NCI-H2029 treated with DMSO at 0.1 percent for 48 hours (cell line): ENCODE data around the gene TXNDC12.
"Not testable (repeated sequence)": the region's sequence is repeated elsewhere in the genome, so short reads cannot be mapped to it uniquely, and the experiment has no call there.

ENCODE experiments used
- DNase-seq: peaks from one replicate; lab custom pipeline; 2025; lab: John Stamatoyannopoulos, UW

The TXNDC12 gene

GRCh38 chr1:52055066-52055865, at the start of gene TXNDC12:
Gene TXNDC12, minus strand, starts transcription at chr1:52055191. Its CDS starts 95 bp downstream, at chr1:52055096.
- DNase-seq: peak; percentile 97

GRCh38 chr1:52102336-52103013, 47.5 kb upstream of the TXNDC12 start:
- no peak for DNase-seq

- no peak for DNase-seq
These were observed 43.3 kb upstream of the TXNDC12 start for GRCh38 chr1:52098139-52098871.

DNA sequence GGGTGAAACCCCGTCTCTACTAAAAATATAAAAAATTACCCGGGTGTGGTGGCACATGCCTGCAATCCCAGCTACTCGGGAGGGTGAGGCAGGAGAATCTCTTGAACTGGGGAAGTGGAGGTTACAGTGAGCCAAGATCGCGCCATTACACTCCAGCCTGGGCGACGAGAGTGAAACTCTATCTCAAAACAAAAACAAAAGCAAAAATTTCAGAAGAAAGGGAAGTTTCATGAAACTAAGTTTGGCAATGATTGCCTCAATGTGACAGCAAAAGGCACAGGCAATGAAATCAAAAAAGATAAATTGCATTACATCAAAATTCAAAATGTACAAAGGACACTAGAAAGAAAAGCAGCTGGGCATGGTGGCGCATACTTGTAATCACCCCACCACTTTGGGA, 41.2 kb upstream of the TXNDC12 start:
- DNase-seq: no peak

DNA sequence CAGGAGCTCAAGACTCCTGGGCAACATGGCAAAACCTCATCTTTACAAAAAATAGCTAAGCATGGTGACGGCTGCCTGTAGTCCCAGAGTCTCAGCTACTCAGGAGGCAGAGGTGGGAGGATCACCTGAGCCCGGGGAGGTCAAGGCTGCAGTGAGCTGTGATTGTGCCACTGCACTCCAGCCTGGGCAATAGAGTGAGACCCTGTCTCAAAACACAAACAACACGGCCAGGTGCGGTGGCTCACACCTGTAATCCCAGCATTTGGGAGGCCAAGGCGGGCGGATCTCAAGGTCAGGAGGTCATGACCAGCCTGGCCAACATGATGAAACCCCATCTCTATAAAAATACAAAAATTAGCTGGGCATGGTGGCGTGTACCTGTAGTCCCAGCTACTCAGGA, 39.3 kb upstream of the TXNDC12 start:
- DNase-seq: not testable (repeated sequence)

- DNase-seq: not testable (repeated sequence)
These were observed 32.9 kb upstream of the TXNDC12 start for GRCh38 chr1:52087892-52088291.

DNA sequence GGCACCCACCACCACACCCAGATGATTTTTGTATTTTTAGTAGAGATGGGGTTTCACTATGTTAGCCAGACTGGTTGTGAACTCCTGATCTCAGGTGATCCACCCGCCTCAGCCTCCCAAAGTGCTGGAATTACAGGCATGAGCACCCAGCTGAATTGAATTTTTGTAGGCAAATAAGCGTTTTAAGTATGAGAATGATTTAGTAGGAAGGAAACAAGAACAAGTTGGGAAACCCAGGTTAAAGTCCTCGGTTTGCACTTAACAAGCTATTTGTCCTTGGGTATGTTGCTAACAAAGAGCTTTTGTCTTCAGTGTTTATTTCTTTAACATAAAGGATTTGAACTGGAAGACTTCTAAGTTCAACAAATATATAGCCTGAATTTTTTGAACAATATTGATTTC, 25.0 kb upstream of the TXNDC12 start:
- DNase-seq: no peak

DNA sequence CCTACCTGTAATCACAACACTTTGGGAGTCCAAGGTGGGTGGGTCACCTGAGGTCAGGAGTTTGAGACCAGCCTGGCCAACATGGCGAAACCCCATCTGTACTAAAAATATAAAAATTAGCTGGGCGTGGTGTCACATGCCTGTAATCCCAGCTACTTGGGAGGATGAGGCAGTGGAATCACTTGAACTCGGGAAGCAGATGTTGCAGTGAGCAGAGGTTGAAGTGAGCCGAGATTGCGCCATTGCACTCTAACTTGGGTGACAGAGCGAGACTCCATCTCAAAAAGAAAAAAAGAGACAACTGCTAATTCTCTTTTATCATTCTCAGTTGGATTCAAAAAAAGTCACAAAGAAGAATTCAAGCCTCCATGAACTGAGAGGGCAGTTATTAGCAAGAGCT, 22.3 kb upstream of the TXNDC12 start:
- not testable (repeated sequence) for DNase-seq

DNA sequence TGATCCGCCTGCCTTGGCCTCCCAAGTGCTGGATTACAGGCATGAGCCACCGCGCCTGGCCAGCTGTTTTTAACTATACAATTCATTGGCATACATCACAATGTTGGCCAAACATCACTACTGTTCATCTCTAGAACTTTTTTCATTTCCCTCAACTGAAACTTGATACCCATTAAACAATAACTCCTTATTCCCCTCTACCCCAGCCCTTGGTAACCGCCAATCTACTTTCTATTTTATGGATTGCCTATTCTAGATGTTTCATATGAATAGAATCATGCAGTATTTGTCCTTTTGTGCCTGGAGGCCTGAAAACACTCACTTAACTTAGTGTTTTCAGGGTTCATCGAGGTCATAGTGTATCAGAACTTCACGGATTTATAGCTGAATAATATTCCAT, 17.3 kb upstream of the TXNDC12 start:
- peak; percentile 8 for DNase-seq

- no peak for DNase-seq
These were observed 15.7 kb upstream of the TXNDC12 start for GRCh38 chr1:52070704-52071103.

- no peak for DNase-seq
These were observed 8.2 kb upstream of the TXNDC12 start for GRCh38 chr1:52063192-52063591.

GRCh38 chr1:52060822-52061221, 5.8 kb upstream of the TXNDC12 start:
- no peak for DNase-seq

- no peak for DNase-seq
These were observed 4.9 kb upstream of the TXNDC12 start for GRCh38 chr1:52059888-52060287.

GRCh38 chr1:52059321-52059720, 4.3 kb upstream of the TXNDC12 start:
- no peak for DNase-seq

DNA sequence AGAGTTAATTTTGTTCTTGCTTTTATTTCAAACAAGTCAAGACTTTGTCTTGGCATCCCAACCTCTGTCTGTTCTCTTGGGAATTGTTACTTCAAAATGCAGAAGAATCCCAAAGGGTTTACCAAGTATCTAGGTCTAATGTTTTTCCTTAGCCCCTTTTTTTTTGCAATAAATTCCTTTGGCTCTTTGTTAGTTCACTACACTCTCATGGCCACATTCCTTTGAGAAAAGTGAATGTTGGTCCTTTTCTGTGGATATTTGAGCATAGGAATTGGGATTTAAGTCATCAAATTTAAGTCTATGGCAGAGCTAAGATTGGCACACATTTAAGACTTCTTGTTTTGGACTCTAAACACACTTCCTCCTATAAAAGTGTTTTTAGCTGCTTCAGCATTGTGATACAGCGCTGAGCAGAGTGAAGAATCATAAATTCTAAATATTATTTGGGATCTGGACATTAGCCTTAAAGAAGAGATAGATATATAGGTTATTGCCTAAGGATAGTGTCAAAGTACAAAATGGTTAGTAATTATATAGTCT, 3.0 kb upstream of the TXNDC12 start:
- no peak for DNase-seq

GRCh38 chr1:52057255-52057654, 2.3 kb upstream of the TXNDC12 start:
- no peak for DNase-seq

- no peak for DNase-seq
These were observed 1.9 kb upstream of the TXNDC12 start for GRCh38 chr1:52056937-52057231.

- peak; percentile 99 for DNase-seq
These were observed 1.4 kb upstream of the TXNDC12 start, which contains the start of gene BTF3L4 for GRCh38 chr1:52056163-52056936. Gene BTF3L4, plus strand, starts transcription at chr1:52056295. Its CDS starts 3,553 bp downstream, at chr1:52059848.

GRCh38 chr1:52055866-52056162, 823 bp upstream of the TXNDC12 start:
- DNase-seq: no peak

GRCh38 chr1:52054496-52055065, 410 bp downstream of the TXNDC12 start:
- no peak for DNase-seq

DNA sequence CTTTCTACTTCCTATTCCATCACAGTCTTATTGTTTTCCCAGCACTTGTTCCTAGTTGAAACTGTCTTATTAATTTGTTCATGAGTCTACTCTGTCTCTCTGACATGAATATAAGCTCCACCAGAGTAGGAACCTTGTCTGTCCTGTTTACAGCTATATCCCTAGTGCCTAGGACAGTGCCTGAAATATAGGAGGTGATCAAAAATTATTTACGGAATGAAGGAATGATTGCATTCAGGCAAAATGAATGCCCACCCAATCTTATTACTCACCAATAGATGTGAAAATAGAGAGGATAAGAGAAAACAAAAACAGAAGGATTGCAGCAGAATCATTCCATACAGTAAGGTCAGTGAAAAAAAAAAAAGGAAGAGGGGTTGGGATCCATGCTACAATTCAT, 1.1 kb downstream of the TXNDC12 start:
- DNase-seq: no peak

- DNase-seq: not testable (repeated sequence)
These were observed 5.7 kb downstream of the TXNDC12 start for GRCh38 chr1:52049337-52049736.
